SK-N-MC (cell line): ENCODE measurements around the gene YIPF6.

ENCODE experiments used
- EZH2 ChIP-seq: fragments of 200-600 bp; sonication (generic); IDR thresholded peaks from one replicate; pipeline ENCODE4 v1.6.1; 2017; ENCODE audit warnings: antibody characterized with exemption
- POLR2AphosphoS5 ChIP-seq: IDR thresholded peaks from 2 replicates; pipeline ENCODE4 v1.6.1; 2012; ENCODE audit warnings: mild to moderate bottlenecking, low read depth, low read length, borderline replicate concordance

- no peak for TF ChIP-seq POLR2AphosphoS5
- no peak for TF ChIP-seq EZH2
These were observed 35.8 kb downstream of the YIPF6 start for GRCh38 chrX:68534691-68535090.
